PC-3 (cell line): Measurements from ENCODE around the gene CACNA1B.

Experiments
- EZH2 ChIP-seq: fragments of 300-600 bp; sonication (generic); IDR thresholded peaks from one replicate; pipeline ENCODE4 v1.6.1; 2017; ENCODE audit warnings: antibody characterized with exemption, mild to moderate bottlenecking, low read length; ENCODE audit not compliant: unreplicated experiment
- TF ChIP-seq, protein P1 (sequence below): fragments of 300-600 bp; sonication (generic); conservative IDR thresholded peaks from 2 replicates; pipeline ENCODE4 v1.5.1; 2017; ENCODE audit warnings: antibody characterized with exemption, low read depth, mild to moderate bottlenecking, low read length

DNA sequence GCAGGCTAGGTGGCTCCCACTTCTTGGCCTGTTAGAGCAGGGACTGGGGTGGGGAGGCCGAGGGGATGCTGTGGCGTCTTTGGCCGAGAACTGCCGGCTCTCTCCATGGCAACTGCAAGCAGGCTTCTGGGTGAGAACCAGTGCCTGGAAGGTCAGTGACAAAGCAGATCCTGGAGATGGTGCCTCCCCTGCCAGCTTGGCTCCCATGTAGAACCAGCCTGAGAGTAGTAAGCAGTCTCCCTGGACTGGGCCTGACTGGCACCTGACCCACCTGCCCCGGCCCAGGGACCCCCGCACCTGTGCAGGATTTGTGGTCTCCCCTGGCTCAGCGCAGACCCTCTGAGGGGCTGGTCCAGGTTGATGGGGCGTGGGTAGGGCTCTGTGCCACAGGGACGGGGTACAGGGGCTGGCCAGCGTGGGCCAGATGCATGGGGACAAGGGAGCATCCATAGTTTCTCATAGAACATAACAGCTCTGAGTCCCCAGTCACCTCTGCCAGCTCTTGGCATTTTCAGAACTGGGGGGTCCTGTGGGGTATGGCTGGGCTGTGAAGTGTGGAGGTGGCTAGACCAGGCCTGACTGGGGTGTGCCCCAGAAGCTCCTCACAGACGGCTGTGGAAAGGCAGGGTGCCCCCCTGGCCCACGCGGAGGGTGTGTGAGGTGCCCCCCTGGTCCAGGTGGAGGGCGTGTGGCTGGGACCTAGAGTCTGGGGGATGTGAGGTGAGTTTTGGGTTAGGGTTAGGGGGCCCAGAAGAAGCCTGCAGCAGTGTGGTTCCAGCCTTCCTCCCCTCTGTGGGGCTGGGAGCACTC, 22.2 kb downstream of the CACNA1B start:
- TF ChIP-seq, protein P1, sequence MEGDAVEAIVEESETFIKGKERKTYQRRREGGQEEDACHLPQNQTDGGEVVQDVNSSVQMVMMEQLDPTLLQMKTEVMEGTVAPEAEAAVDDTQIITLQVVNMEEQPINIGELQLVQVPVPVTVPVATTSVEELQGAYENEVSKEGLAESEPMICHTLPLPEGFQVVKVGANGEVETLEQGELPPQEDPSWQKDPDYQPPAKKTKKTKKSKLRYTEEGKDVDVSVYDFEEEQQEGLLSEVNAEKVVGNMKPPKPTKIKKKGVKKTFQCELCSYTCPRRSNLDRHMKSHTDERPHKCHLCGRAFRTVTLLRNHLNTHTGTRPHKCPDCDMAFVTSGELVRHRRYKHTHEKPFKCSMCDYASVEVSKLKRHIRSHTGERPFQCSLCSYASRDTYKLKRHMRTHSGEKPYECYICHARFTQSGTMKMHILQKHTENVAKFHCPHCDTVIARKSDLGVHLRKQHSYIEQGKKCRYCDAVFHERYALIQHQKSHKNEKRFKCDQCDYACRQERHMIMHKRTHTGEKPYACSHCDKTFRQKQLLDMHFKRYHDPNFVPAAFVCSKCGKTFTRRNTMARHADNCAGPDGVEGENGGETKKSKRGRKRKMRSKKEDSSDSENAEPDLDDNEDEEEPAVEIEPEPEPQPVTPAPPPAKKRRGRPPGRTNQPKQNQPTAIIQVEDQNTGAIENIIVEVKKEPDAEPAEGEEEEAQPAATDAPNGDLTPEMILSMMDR, result no peak
- TF ChIP-seq EZH2, result no peak
